ENCODE results near the gene TPBGL.

DNA sequence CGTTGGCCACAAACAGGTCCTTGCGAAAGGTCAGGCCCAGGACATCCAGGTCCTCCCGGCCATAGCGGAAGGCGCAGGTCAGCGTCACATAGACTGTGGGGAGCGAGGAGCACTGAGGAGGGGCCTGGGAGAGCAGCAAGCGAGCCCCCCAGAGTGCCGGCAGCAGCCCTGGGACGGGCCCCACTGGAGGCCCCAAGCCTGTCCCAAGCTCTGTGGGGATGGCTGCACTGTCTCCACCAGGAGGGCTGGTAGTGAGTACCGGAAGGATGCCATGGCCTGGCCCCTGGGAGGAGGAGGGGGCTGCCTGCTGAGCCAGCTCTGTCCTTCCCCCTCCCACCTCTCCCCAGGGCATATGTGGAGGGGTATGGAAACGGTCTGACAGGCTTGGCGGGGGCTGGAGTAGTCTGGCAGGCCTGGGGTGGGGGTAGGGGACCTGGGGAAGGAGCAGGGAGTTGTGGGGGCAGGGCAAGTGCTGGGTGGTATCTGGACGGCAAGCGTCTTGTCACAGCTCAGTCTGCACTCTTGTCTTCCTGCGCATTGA is 42.9 kb downstream of the TPBGL start:
- no peak for TF ChIP-seq GATA3 (IDR thresholded peaks at IDR 0.05; ENCODE audit: low read depth, low read length)
- no peak for TF ChIP-seq GATA2 (IDR thresholded peaks at IDR 0.05; ENCODE audit: low read depth, low read length)

Measured in SH-SY5Y (cell line).